ENCODE measurements around the gene IFITM1. TPM values are rescaled to one million over a fixed set of nuclear protein-coding genes. Genes with fewer than 3 reads are reported as not detected.

IFITM1 gene
- total and polyA plus RNA-seq, 9 of the 15 experiments (the other 6 are each of a cell fraction or from before 2014, with no cell fraction given) = 691 to 5,579 (median 974) TPM

GRCh38 chr11:269146-269890, 44.5 kb upstream of the IFITM1 start (continued):
- TF ChIP-seq NR4A1 (CRISPR knock-in tag; IDR thresholded peaks at IDR 0.05) (no peak), NR4A1 (tag; IDR thresholded peaks at IDR 0.05) (peak; percentile 71), ZKSCAN1 (IDR thresholded peaks at IDR 0.05; ENCODE audit: low read depth, low read length) (no peak), MIER1 (IDR thresholded peaks at IDR 0.05; ENCODE audit: low read depth) (no peak), ZNF408 (CRISPR knock-in tag; IDR thresholded peaks at IDR 0.05; ENCODE audit: low read depth) (no peak), L3MBTL2 (IDR thresholded peaks at IDR 0.05) (peak; percentile 56), STAT5B (CRISPR knock-in tag; IDR thresholded peaks at IDR 0.05) (no peak), ZNF699 (CRISPR knock-in tag; IDR thresholded peaks at IDR 0.05; ENCODE audit: insufficient replicate concordance) (no peak), NELFE (IDR thresholded peaks at IDR 0.05; ENCODE audit: insufficient read depth, insufficient read length) (no peak), TSHZ1 (CRISPR knock-in tag; IDR thresholded peaks at IDR 0.05) (no peak), ZNF644 (tag; IDR thresholded peaks at IDR 0.05; ENCODE audit: low read depth) (peak; percentile 81), ZNF551 (CRISPR knock-in tag; IDR thresholded peaks at IDR 0.05) (no peak), AFF4 (CRISPR knock-in tag; IDR thresholded peaks at IDR 0.05) (no peak), KDM1A (IDR thresholded peaks at IDR 0.05) (no peak)

Measured in K562 (cell line).